Tibial nerve (tissue), 4 donors: ENCODE results near the gene TRPC3. TPM values are rescaled to one million over a fixed set of nuclear protein-coding genes. Genes with fewer than 3 reads are reported as not detected.

Experiments used
- DNase-seq, 2 donors: peaks; one replicate each; pipeline ENCODE4 v3.0.0-alpha.2; 2019; ENCODE audit warnings: low spot score in 2 of 2
- H3K27ac ChIP-seq, 4 donors: fragments of 200-600 bp; sonication (generic) in 3 of 4; one replicate each; pipeline ENCODE4 v1.5.1; 2017 to 2019; ENCODE audit warnings: mild to moderate bottlenecking in 1 of 4
- H3K27me3 ChIP-seq, 2 donors: fragments of 200-600 bp; sonication (generic) in 1 of 2; one replicate each; pipeline versions ENCODE4 v1.5.1 to v1.6.0; 2017 to 2019
- H3K36me3 ChIP-seq, 3 donors: fragments of 200-600 bp; sonication (generic); one replicate each; pipeline ENCODE4 v1.5.1; 2018 to 2019
- H3K4me1 ChIP-seq, 4 donors: fragments of 200-600 bp; sonication (generic) in 3 of 4; one replicate each; pipeline ENCODE4 v1.5.1; 2017 to 2019
- H3K4me3 ChIP-seq, 4 donors: fragments of 200-600 bp; sonication (generic) in 3 of 4; one replicate each; pipeline ENCODE4 v1.5.1; 2017 to 2019; ENCODE audit warnings: mild to moderate bottlenecking in 1 of 4, moderate library complexity in 1 of 4
- H3K9me3 ChIP-seq, 4 donors: fragments of 200-600 bp; sonication (generic) in 3 of 4; one replicate each; pipeline ENCODE4 v1.5.1; 2017 to 2019
- CTCF ChIP-seq, 5 experiments: fragments of 200-600 bp in 3 of 5; fragments of 450-650 bp in 2 of 5; sonication (generic) in 3 of 5; IDR thresholded peaks; one replicate each; pipeline ENCODE4 v1.5.1; 2016 to 2019; ENCODE audit warnings: antibody characterized with exemption in 5 of 5, mild to moderate bottlenecking in 3 of 5, moderate library complexity in 2 of 5
- EP300 ChIP-seq, 2 donors: sonication (generic); formaldehyde crosslinking; IDR thresholded peaks; one replicate each; pipeline ENCODE4 v1.6.1; 2017; ENCODE audit warnings: antibody characterized with exemption in 2 of 2, mild to moderate bottlenecking in 1 of 2
- POLR2A ChIP-seq, 2 donors: fragments of 450-650 bp; IDR thresholded peaks; one replicate each; pipeline ENCODE4 v1.6.1; 2017; ENCODE audit warnings: antibody characterized with exemption in 2 of 2, mild to moderate bottlenecking in 2 of 2, moderate library complexity in 2 of 2
- whole genome bisulfite sequencing, 2 donors: methylation state at CpG; one replicate each; pipeline ENCODE4 v1.1.5; 2018; 5-methylcytosine and 5-hydroxymethylcytosine counted together
- total RNA-seq, 4 donors: library from RNA; depleted of rRNA; stranded (reverse); fragments of >200 nt; gene quantifications; one replicate each; pipeline ENCODE4 v1.1.0, GENCODE V29; 2016

TRPC3 gene
- total RNA-seq, 4 donors from 2014 or later, result 0.21 to 4.5 (median 2.0) TPM; not detected in 1

GRCh38 chr4:121990489-121990888 is 38.6 kb upstream of the TRPC3 start:
- Histone ChIP-seq H3K27me3 (no peaks in the 10 kb centered on the region), H3K27ac (no peak overlapping the region), H3K9me3 (no peaks in the 10 kb centered on the region), H3K4me3 (no peak overlapping the region), H3K4me1 (no peaks in the 10 kb centered on the region), H3K36me3 (no peaks in the 10 kb centered on the region)
- 79 to 82% methylated on average over 6 of the region's 6 CpGs for whole genome bisulfite sequencing, 2 donors
- no peak for DNase-seq
- no peak for TF ChIP-seq POLR2A (IDR thresholded peaks at IDR 0.05)
- TF ChIP-seq CTCF (IDR thresholded peaks at IDR 0.05), result no peak
- no peak for TF ChIP-seq EP300 (IDR thresholded peaks at IDR 0.05)

- H3K9me3 ChIP-seq, result no peaks in the 10 kb centered on the region
- H3K4me3 ChIP-seq, result no peak overlapping the region
- no peak for DNase-seq
- 57 to 60% methylated on average over 10 of the region's 10 CpGs for WGBS, 2 donors
- no peak for TF ChIP-seq CTCF (IDR thresholded peaks at IDR 0.05)
- no peak for TF ChIP-seq POLR2A (IDR thresholded peaks at IDR 0.05)
- TF ChIP-seq EP300 (IDR thresholded peaks at IDR 0.05), result no peak
- no peaks in the 10 kb centered on the region for H3K36me3 ChIP-seq
- no peak overlapping the region for H3K27ac ChIP-seq
- no peaks in the 10 kb centered on the region for H3K27me3 ChIP-seq
- no peaks in the 10 kb centered on the region for H3K4me1 ChIP-seq
Observed at GRCh38 chr4:121989715-121990114, 37.9 kb upstream of the TRPC3 start.

GRCh38 chr4:121988950-121989349 is 37.1 kb upstream of the TRPC3 start:
- no peaks in the 10 kb centered on the region for H3K4me1 ChIP-seq
- H3K4me3 ChIP-seq, result no peak overlapping the region
- TF ChIP-seq POLR2A (IDR thresholded peaks at IDR 0.05) (no peak), EP300 (IDR thresholded peaks at IDR 0.05) (no peak), CTCF (IDR thresholded peaks at IDR 0.05) (no peak)
- no peaks in the 10 kb centered on the region for H3K9me3 ChIP-seq
- H3K27ac ChIP-seq, result no peak overlapping the region
- H3K36me3 ChIP-seq, result no peaks in the 10 kb centered on the region
- DNase-seq, result no peak
- 83 to 85% methylated on average over 1 of the region's 1 CpG for WGBS, 2 donors
- no peaks in the 10 kb centered on the region for H3K27me3 ChIP-seq

DNA sequence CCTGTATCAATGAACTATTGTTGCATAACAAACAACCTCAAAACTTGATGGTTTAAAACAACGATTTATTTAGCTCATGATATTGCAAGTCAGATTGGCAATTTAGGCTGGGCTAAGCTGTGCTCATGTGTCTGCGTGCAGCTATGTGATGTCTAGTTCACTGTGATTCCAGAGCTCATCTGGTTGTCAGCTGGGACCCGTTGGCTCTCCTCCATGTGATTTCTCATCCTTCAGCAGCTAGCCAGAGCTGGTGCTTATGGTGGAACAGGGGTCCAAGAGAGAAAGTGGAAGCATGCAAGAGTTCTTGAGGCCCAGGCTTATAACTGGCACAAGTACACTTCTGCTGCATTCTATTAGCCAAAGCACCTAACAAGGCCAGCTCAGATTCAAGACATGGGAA is 28.8 kb upstream of the TRPC3 start:
- no peak for DNase-seq
- TF ChIP-seq POLR2A (IDR thresholded peaks at IDR 0.05), result no peak
- TF ChIP-seq CTCF (IDR thresholded peaks at IDR 0.05), result no peak
- no peak for TF ChIP-seq EP300 (IDR thresholded peaks at IDR 0.05)
- Histone ChIP-seq H3K9me3 (no peaks in the 10 kb centered on the region), H3K4me3 (no peak overlapping the region), H3K4me1 (peaks cover 0 to 9% (median 0%) of the 10 kb centered on the region in 4 donors), H3K36me3 (no peaks in the 10 kb centered on the region), H3K27ac (no peak overlapping the region), H3K27me3 (no peaks in the 10 kb centered on the region)
- 59 to 60% methylated on average over 3 of the region's 3 CpGs for WGBS, 2 donors

GRCh38 chr4:121978172-121978516 is 26.3 kb upstream of the TRPC3 start:
- TF ChIP-seq POLR2A (IDR thresholded peaks at IDR 0.05), result no peak
- no peak for TF ChIP-seq EP300 (IDR thresholded peaks at IDR 0.05)
- 92% methylated on average over 2 of the region's 2 CpGs for WGBS, 2 donors

More at GRCh38 chr4:121978172-121978516, 26.3 kb upstream of the TRPC3 start:
- Histone ChIP-seq H3K9me3 (no peaks in the 10 kb centered on the region), H3K4me1 (peaks cover 0 to 9% (median 0%) of the 10 kb centered on the region in 4 donors), H3K4me3 (no peak overlapping the region), H3K27ac (no peak overlapping the region), H3K36me3 (no peaks in the 10 kb centered on the region), H3K27me3 (no peaks in the 10 kb centered on the region)
- no peak for DNase-seq
